Effector memory CD8-positive, alpha-beta T cell (primary cell): Measurements from ENCODE around the gene DLX2.
"Not testable (repeated sequence)": the region's sequence is repeated elsewhere in the genome, so short reads cannot be mapped to it uniquely, and the experiment has no call there.

Experiments
- ATAC-seq: fragments of 150-1000 bp; cut with Tn5 transposase; replicated peaks from 2 replicates; pipeline ENCODE4 v1.10.0; 2021; ENCODE audit warnings: mild to moderate bottlenecking, moderate library complexity
- DNase-seq, 3 experiments: peaks; one replicate each; pipeline ENCODE4 v3.0.0; 2021
- H3K27ac Mint-ChIP-seq, 2 donors: one replicate each; pipeline ENCODE4 v1.8.0; 2022; ENCODE audit warnings: mild to moderate bottlenecking in 2 of 2, mixed read lengths in 2 of 2, moderate library complexity in 2 of 2
- H3K27me3 Mint-ChIP-seq, 2 donors: one replicate each; pipeline ENCODE4 v1.8.0; 2022; ENCODE audit warnings: mixed read lengths in 2 of 2
- H3K36me3 Mint-ChIP-seq: one replicate; pipeline ENCODE4 v1.8.0; 2022; ENCODE audit warnings: mild to moderate bottlenecking, moderate library complexity, mixed read lengths; ENCODE audit not compliant: insufficient read depth
- H3K4me1 Mint-ChIP-seq, 2 donors: one replicate each; pipeline ENCODE4 v1.8.0; 2022; ENCODE audit warnings: low read depth in 2 of 2, mixed read lengths in 2 of 2
- H3K4me3 Mint-ChIP-seq, 2 donors: one replicate each; pipeline ENCODE4 v1.8.0; 2022; ENCODE audit warnings: mild to moderate bottlenecking in 2 of 2, mixed read lengths in 2 of 2, moderate library complexity in 2 of 2
- H3K9me3 Mint-ChIP-seq, 2 donors: one replicate each; pipeline ENCODE4 v1.8.0; 2022; ENCODE audit warnings: mixed read lengths in 2 of 2

DLX2 gene

DNA sequence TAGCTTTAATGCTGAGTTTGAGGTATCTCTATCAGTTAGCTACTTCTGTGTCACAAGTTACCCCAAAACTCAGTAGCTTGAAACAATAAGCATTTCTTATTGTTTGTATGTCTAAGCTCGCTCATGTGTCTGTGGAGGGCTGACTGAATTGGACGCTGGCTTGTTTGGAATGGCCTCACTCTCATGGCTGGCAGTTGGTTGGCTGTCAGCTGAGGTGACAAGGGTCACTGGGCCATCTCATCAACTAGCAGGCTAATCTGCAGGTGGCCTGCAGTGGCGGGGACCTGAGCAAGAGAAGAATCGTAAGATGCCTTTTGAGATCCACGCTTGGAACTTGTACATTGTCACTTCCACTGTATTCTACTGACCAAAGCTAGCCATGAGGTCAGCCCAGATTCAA lies 13.4 kb upstream of the DLX2 start:
- H3K36me3 Mint-ChIP-seq = peaks cover 3% of the 10 kb centered on the region
- H3K27me3 Mint-ChIP-seq = peaks cover 19 to 51% of the 10 kb centered on the region in 2 donors
- H3K27ac Mint-ChIP-seq = no peak overlapping the region
- DNase-seq (no peak), ATAC-seq (no peak)
- no peaks in the 10 kb centered on the region for H3K4me1 Mint-ChIP-seq
- H3K4me3 Mint-ChIP-seq = no peak overlapping the region
- no peaks in the 10 kb centered on the region for H3K9me3 Mint-ChIP-seq

DNA sequence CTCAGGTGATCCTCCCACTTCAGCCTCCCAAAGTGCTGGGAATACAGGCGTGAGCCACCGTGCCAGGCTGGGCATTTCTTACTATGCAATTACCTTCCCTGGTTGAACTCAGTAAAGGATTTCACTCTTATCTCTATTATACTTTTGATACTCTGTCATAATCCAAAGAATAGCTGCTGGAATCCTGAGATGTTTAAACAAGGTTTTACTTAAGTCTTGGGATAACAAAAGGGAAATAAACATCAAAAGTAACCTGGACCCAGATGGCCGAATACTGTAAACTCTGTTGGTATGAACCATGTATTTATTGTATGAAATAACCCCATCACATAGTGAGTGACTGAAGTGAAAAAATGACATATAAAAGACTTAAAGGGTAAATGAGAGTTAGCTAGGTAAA lies 11.9 kb upstream of the DLX2 start:
- DNase-seq = no peak
- peaks cover 3% of the 10 kb centered on the region for H3K36me3 Mint-ChIP-seq
- H3K27me3 Mint-ChIP-seq = peaks cover 24 to 55% of the 10 kb centered on the region in 2 donors
- no peak overlapping the region for H3K27ac Mint-ChIP-seq
- no peaks in the 10 kb centered on the region for H3K9me3 Mint-ChIP-seq
- no peak overlapping the region for H3K4me3 Mint-ChIP-seq
- H3K4me1 Mint-ChIP-seq = no peaks in the 10 kb centered on the region
- ATAC-seq = no peak

DNA sequence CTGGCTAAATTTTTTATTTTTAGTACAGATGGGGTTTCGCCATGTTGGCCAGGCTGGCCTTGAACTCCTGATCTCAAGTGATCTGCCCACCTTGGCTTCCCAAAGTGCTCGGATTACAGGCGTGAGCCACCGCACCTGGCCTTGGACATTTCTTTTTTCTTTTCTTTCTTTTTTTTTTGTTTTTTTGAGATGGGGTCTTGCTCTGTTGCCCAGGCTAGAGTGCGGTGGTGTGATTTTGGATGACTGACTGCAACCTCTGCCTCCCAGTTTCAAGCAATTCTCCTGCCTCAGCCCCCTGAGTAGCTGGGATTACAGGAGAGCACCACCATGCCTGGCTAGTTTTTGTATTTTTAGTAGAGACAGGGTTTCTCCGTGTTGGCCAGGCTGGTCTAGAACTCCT lies 11.5 kb upstream of the DLX2 start:
- H3K27ac Mint-ChIP-seq, ATAC-seq, H3K4me3 Mint-ChIP-seq, DNase-seq, H3K4me1 Mint-ChIP-seq, H3K36me3 Mint-ChIP-seq, H3K9me3 Mint-ChIP-seq: not testable (repeated sequence)
- H3K27me3 Mint-ChIP-seq = peaks cover 22 to 55% of the 10 kb centered on the region in 2 donors

DNA sequence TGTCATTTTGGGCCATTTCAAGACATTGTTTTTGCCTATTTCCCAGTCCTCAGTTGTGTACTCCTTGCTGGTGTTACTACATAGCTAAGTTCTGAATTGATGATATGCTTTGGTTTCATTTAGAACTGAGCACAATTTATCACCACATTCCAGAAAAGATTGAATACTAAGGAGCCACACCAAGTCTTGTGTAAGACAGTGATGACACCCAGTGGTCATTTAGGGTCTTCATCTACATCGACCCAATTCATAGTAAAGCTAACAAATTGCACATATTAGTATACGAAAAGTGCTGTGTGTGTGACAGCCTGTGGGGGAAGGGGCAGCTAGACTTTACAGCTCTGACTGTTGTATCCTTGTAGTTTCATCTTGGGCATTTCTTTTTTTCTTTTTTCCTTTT lies 10.9 kb upstream of the DLX2 start:
- Mint-ChIP-seq H3K4me1 (no peaks in the 10 kb centered on the region), H3K27ac (no peak overlapping the region), H3K4me3 (no peak overlapping the region), H3K36me3 (peaks cover 3% of the 10 kb centered on the region), H3K27me3 (peaks cover 20 to 55% of the 10 kb centered on the region in 2 donors), H3K9me3 (no peaks in the 10 kb centered on the region)
- ATAC-seq = no peak
- no peak for DNase-seq

DNA sequence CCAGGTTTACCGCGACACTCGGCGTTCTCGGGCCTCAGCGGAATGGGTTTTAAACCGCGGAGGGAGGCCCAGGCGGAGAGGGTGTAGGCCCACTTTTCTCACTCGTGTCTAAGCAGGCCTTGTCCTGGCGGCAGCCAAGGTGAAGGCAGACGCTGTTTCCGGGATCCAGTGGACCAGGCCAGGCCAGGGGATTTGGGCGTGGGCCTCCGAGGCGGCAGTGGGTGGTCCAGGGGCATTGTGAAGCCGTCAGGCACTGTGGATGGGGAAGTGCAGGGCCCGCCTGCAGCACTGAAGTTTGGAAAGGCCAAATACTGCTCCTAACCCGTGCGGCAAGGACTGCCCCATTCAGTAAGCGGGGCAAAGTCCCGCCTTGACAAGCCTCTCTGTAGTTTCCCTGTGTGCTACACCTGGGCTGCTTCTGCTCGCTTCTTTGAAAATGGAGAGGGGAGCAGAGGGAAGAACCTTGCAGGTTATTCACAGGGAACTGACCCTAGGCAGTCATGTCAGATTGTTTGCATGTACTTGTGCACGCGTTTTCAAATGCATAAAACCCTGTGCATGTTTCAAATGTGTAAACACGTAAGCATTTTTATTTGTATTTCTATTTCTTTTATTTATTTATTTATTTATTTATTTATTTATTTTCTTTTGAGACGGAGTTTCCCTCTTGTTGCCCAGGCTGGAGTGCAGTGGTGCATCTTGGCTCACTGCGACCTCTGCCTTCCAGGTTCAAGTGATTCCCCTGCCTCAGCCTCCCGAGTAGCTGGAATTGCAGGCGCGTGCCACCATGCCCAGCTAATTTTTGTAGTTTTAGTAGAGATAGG lies 7.5 kb upstream of the DLX2 start:
- DNase-seq (no peak), ATAC-seq (no peak)
- Mint-ChIP-seq H3K36me3 (peaks cover 6% of the 10 kb centered on the region), H3K27ac (no peak overlapping the region), H3K9me3 (no peaks in the 10 kb centered on the region), H3K4me3 (no peak overlapping the region), H3K27me3 (peaks cover 48 to 79% of the 10 kb centered on the region in 2 donors), H3K4me1 (peaks cover 4 to 11% of the 10 kb centered on the region in 2 donors)

DNA sequence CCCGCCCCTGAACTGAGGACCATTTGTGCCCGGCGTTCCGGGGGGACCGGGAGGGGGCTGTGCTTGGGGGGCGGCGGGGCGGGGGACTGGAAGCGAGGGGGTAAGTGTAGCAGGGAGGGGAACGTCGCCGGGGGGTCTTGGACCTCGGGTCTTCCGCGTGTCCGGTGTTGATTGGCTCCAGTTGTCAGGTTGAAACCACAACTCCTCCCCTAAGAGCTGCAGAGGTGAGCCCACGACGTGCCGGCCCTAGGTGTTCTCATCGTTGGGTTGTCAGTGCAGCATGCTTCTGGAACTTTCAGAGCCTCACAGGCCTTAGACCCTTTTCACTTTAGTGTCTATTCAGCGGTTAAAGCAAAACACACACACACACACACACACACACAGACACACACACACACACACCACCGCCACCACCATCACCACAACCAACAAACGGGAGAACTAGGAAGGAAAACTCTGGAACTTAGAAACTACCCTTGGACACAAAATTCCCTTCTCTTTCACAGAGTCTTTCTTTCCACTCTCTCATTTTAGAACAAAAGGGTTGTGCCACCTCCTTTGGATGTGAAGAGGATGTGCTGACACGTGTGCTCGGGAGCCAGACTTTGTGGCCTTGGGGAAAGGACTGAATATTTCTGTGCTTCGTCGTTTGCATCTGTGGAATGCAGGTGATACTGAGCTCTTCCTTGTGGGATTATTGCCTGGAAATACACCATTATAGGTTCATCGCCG lies 6.7 kb upstream of the DLX2 start:
- DNase-seq (no peak), ATAC-seq (no peak)
- Mint-ChIP-seq H3K4me1 (peaks cover 4 to 11% of the 10 kb centered on the region in 2 donors), H3K27ac (no peak overlapping the region), H3K36me3 (peaks cover 6% of the 10 kb centered on the region), H3K27me3 (peaks cover 46 to 79% of the 10 kb centered on the region in 2 donors), H3K4me3 (no peak overlapping the region), H3K9me3 (no peaks in the 10 kb centered on the region)

DNA sequence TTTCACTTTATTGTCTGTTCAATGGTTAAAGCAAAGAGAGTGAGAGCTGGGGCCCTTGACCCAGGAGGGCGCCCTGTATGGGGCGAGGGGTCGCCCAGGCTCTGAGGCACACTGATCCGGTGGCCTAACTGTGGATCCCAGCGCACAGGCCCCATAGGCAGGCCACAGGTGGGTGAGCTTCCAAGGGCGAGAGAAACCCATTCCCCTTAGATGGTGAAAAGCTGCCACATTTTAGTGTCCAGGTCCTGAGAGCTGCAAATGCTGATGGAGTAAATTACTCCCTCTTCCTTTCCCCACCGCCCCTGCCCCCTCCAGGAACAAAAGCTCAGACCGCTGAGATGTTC lies 5.9 kb upstream of the DLX2 start:
- Mint-ChIP-seq H3K27me3 (peaks cover 54 to 79% of the 10 kb centered on the region in 2 donors), H3K9me3 (no peaks in the 10 kb centered on the region), H3K27ac (no peak overlapping the region), H3K36me3 (peaks cover 11% of the 10 kb centered on the region), H3K4me1 (peaks cover 11 to 18% of the 10 kb centered on the region in 2 donors), H3K4me3 (no peak overlapping the region)
- ATAC-seq (no peak), DNase-seq (no peak)

DNA sequence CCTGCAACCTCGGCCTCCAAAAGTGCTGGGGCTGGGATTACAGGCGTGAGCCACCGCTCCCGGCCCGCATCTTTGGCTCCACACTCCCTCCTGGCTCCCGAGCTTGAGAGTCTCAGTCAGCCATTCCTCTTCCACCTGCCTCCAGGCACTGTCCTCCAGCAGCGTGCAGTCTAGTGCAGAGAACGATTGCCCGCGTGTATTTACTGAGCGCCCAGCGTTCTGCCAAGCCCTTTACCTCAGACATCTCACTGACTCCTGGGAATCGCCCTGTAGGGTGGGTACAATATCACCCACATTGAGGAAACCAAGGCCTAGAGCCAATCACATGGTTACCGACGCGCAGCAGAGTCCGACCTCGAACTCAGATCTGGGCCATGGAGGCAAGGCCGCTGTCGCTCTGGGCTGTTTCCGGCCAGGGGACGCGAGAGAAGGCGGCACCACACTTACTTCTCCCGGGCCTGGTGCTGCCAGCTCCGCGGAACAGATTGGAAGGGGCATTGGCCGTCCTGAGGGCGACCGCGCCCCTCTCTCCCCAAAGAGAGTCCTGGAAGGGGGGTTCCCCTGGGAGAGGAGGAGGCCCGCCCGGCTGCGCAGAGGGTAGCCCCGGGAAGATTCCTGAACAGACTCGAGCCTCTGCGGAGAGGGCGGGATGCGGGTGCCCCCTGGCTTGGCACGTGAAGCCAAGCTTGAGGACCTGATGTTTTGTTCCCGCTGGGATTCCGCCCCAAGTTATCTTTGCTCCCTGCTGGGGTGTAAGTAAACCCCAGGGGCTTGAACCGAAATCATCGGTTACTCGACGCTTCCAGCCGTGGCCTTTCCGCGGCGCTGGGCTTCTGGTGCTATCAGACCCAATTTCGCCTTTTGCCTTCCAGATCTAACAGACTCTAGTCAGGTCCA lies 5.2 kb upstream of the DLX2 start:
- no peak for ATAC-seq
- Mint-ChIP-seq H3K4me3 (peak overlapping the region; percentile 1 to 3), H3K27ac (no peak overlapping the region), H3K4me1 (peaks cover 17 to 20% of the 10 kb centered on the region in 2 donors), H3K9me3 (no peaks in the 10 kb centered on the region), H3K36me3 (peaks cover 17% of the 10 kb centered on the region), H3K27me3 (peaks cover 55 to 75% of the 10 kb centered on the region in 2 donors)
- DNase-seq = no peak

DNA sequence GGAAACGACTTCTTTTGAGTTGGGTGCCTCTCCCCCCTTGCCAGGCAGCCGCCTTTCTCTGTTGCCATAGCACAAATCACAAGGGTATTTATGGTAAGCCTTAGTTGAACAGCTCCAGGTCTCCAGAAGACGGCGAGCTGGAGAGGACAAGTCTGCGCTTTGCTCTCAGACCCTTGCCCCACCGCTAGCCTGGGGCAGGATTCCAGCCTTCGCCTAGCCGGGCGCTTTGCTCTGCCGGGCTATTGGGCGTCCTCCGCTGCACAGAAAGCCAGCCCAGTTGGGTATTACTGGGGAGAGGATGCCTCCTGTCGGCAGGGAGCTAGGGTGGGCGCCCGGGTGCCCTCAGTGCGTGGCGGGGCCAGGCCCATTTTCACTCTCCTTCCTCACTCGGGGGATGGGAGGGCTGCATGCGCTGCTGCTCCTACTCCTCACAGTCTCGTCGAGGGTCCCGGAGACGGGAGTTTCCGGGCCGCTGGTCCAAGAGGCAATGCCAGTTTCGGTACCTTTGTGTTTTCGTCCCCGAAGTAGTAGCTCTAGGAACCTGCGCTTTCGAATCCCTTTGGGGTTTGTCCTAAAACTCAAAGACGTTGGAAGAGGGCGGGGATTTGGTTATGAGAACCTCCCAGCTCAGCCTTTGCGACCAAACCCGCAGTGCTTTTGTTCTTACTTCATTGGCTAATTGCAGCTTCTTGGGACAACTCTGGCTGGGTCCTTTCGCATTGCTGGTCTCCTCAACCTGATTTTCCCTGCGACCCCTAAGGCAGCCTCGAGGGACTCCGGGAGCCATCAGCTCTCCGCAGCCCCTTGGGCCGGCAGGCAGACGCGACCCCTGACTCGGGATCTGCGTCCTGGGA lies 3.6 kb upstream of the DLX2 start:
- Mint-ChIP-seq H3K27ac (peak overlapping the region in 1 of 2 donors; percentile 38), H3K4me3 (peak overlapping the region; percentile 7 to 48), H3K4me1 (peaks cover 31 to 32% of the 10 kb centered on the region in 2 donors), H3K9me3 (no peaks in the 10 kb centered on the region), H3K27me3 (peaks cover 68 to 86% of the 10 kb centered on the region in 2 donors), H3K36me3 (peaks cover 30% of the 10 kb centered on the region)
- ATAC-seq (peak; percentile 43), DNase-seq (peak in 1 of 3 experiments; percentile 34)

DNA sequence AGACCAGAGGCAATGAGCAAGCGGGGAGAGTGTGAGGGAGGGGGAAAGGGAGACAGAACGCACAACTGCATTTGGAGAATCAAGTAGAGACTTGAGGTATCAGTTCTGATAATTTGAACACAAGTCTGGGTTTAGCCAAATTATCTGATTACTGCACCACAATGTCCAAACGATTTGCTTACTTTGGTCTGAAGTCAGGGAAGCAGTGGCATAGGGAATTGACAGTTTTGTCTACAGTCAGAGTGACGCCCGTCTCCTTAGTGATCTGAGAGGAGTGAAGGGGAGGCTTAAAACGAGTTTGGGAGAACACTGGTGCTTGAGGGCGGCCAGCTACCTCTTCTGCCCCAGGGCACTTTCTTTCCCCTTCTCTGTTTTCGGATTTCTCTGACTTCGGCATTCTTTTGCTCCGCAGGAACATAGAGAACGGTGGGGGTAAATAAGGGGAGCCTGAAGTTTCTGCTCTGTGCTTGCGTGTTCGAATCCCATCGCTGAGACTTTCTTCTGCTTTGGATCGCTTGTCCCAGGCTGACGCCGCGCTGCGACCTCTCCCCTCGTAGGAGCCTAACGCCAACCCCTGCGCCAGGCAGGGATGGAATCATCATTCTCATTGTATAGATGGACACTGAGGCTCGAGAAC lies 2.9 kb upstream of the DLX2 start:
- Mint-ChIP-seq H3K27ac (peak overlapping the region in 1 of 2 donors; percentile 38), H3K9me3 (no peaks in the 10 kb centered on the region), H3K36me3 (peaks cover 38% of the 10 kb centered on the region), H3K4me1 (peaks cover 36 to 38% of the 10 kb centered on the region in 2 donors), H3K27me3 (peaks cover 73 to 93% of the 10 kb centered on the region in 2 donors), H3K4me3 (peak overlapping the region; percentile 7 to 48)
- ATAC-seq (no peak), DNase-seq (no peak)

DNA sequence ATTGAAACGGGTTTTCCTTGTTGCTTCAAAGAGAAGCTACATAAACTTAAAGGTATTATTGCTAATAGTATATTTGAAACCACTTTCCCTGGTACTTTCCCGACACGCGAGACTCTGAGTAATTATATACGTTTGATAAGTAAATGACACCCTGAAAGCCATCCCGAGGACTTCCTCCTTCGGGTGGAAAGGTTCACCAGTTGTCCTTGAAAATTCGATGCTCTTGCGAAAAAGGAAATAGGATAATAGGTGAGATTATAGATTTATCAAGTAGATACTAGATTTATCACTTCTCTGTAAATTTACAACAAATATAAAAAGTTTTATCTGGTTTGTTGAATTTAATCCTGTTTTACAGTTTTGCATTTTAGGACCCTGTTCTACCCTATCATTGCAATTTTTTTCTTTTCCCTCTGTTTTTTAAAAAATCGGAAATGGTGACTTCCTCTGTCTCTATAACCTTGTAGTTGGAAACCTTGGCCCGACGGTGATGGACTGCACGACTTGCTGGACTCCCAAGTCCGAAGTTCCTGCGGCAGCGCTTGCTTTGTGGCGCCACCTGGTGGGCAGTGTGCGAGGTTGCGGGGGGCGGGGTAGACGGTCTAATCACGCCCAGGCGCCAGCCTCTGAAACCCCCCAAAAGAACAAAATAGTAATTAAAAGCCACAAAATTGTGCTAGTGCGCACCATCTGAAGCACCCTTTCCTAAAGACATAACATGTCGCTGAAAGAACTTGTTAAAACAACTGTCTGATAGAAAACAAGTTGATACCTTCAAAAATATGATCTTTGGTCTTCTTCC lies 972 bp upstream of the DLX2 start:
- peaks cover 40% of the 10 kb centered on the region in 2 donors for H3K4me1 Mint-ChIP-seq

More for the DNA sequence above, 972 bp upstream of the DLX2 start:
- peaks cover 67 to 85% of the 10 kb centered on the region in 2 donors for H3K27me3 Mint-ChIP-seq
- H3K27ac Mint-ChIP-seq = peak overlapping the region; percentile 35 to 89
- DNase-seq = peak; percentile 59 to 69 (median 60)
- peak; percentile 34 for ATAC-seq
- H3K4me3 Mint-ChIP-seq = peak overlapping the region; percentile 82 to 91
- H3K36me3 Mint-ChIP-seq = peaks cover 53% of the 10 kb centered on the region
- H3K9me3 Mint-ChIP-seq = no peaks in the 10 kb centered on the region
